ENCODE data around the gene SDK1. TPM values are rescaled to one million over a fixed set of nuclear protein-coding genes. Genes with fewer than 3 reads are reported as not detected.

SDK1 gene
- total RNA-seq, 2 experiments from 2014 or later: 0.19 to 0.36 TPM

- Histone ChIP-seq H3K27ac (ENCODE audit: low read depth, low read length, poor library complexity, severe bottlenecking) (no peak overlapping the region), H3K4me1 (ENCODE audit: insufficient read depth, low read length, poor library complexity, severe bottlenecking) (no peaks in the 10 kb centered on the region), H3K4me3 (ENCODE audit: low read depth, low read length, poor library complexity, severe bottlenecking) (no peak overlapping the region), H4K20me1 (ENCODE audit: insufficient read depth, low read length) (no peaks in the 10 kb centered on the region), H3K9me3 (ENCODE audit: low read length) (0 out of 2 replicates have a peak, but pooled peaks cover 4% of the 10 kb centered on the region), H3K36me3 (ENCODE audit: insufficient read depth, low read length) (no peaks in the 10 kb centered on the region), H3K79me2 (ENCODE audit: insufficient read depth, low read depth, low read length) (no peaks in the 10 kb centered on the region), H3K9me2 (ENCODE audit: insufficient read depth, low read length) (no peaks in the 10 kb centered on the region), H2AFZ (ENCODE audit: low read length) (no peak overlapping the region), H3K4me2 (ENCODE audit: low read length) (no peak overlapping the region)
- POLR2A ChIA-PET: no interaction called here
- DNase-seq (ENCODE audit: low spot score): no peak
- intact Hi-C loops (cut with micrococcal nuclease; ENCODE audit: unreplicated experiment): no loop called here
- BruUV-seq (replicated peaks): no TSS peak
- TF ChIP-seq CTCF (conservative IDR thresholded peaks at IDR 0.05; ENCODE audit: low read length) (no peak), EZH2phosphoT487 (IDR thresholded peaks at IDR 0.05; ENCODE audit: borderline replicate concordance, low read depth, low read length) (no peak)
- CTCF ChIA-PET (ENCODE audit: unreplicated experiment): no interaction called here
These were observed 945.5 kb downstream of the SDK1 start for GRCh38 chr7:4246536-4246935.

DNA sequence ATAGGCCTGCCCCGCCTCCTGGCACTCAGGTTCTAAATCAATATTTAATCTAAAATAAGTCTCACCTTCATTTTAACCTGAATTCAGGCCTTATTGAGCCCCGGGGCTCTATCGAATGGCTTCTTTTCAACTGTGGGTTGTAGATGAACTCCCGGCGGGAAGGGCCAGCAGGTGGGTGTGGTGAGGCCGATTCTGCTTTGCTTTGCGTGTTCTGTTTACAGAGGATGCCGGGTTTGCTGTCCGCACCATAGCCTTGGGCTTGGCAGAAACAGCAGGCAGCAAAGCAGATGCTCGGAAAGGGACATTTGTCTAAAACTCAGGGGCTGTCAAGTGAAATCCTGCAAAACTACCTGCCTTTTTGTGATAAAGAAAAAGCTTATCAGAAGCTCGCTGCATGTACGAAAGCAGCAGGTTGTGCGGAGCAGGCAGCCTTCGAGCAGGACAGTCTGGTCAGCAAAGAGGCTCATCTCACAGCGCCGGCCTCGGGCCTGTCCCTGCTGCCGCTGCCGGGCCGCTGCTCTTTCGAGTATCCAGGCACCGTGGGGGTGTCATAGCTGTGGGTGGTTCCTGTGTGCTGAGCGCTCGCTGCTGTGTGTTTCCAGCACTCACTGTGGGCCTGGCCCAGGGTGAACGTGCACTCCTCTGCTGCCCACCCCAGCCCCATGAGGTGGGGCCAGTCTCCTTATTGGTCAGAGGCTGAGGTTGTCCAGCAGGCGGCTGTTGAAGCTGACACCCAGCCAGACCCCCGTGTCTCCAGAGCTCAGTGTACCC lies 946.2 kb downstream of the SDK1 start:
- TF ChIP-seq CTCF (conservative IDR thresholded peaks at IDR 0.05; ENCODE audit: low read length): no peak
- TF ChIP-seq EZH2phosphoT487 (IDR thresholded peaks at IDR 0.05; ENCODE audit: borderline replicate concordance, low read depth, low read length): no peak
- H3K9me3 ChIP-seq (ENCODE audit: low read length): 0 out of 2 replicates have a peak, but pooled peaks cover 4% of the 10 kb centered on the region
- no peaks in the 10 kb centered on the region for H3K4me1 ChIP-seq (ENCODE audit: insufficient read depth, low read length, poor library complexity, severe bottlenecking)
- ChIA-PET CTCF (ENCODE audit: unreplicated experiment) (no interaction called here), POLR2A (no interaction called here)
- H3K4me3 ChIP-seq (ENCODE audit: low read depth, low read length, poor library complexity, severe bottlenecking): no peak overlapping the region
- intact Hi-C loops (cut with micrococcal nuclease; ENCODE audit: unreplicated experiment): no loop called here
- DNase-seq (ENCODE audit: low spot score): no peak
- no peaks in the 10 kb centered on the region for H3K9me2 ChIP-seq (ENCODE audit: insufficient read depth, low read length)
- no peak overlapping the region for H2AFZ ChIP-seq (ENCODE audit: low read length)
- H4K20me1 ChIP-seq (ENCODE audit: insufficient read depth, low read length): no peaks in the 10 kb centered on the region
- H3K79me2 ChIP-seq (ENCODE audit: insufficient read depth, low read depth, low read length): no peaks in the 10 kb centered on the region
- H3K27ac ChIP-seq (ENCODE audit: low read depth, low read length, poor library complexity, severe bottlenecking): no peak overlapping the region
- H3K4me2 ChIP-seq (ENCODE audit: low read length): no peak overlapping the region
- no TSS peak for BruUV-seq (replicated peaks)
- no peaks in the 10 kb centered on the region for H3K36me3 ChIP-seq (ENCODE audit: insufficient read depth, low read length)

- DNase-seq (ENCODE audit: low spot score): no peak
- POLR2A ChIA-PET: no interaction called here
These were observed 947.2 kb downstream of the SDK1 start for GRCh38 chr7:4248295-4248694.

More at GRCh38 chr7:4248295-4248694, 947.2 kb downstream of the SDK1 start:
- 0 out of 2 replicates have a peak, but pooled peaks cover 4% of the 10 kb centered on the region for H3K9me3 ChIP-seq (ENCODE audit: low read length)
- H3K27ac ChIP-seq (ENCODE audit: low read depth, low read length, poor library complexity, severe bottlenecking): no peak overlapping the region
- intact Hi-C loops (cut with micrococcal nuclease; ENCODE audit: unreplicated experiment): no loop called here
- H4K20me1 ChIP-seq (ENCODE audit: insufficient read depth, low read length): no peaks in the 10 kb centered on the region
- no peak overlapping the region for H3K4me3 ChIP-seq (ENCODE audit: low read depth, low read length, poor library complexity, severe bottlenecking)
- H3K9me2 ChIP-seq (ENCODE audit: insufficient read depth, low read length): no peaks in the 10 kb centered on the region
- H2AFZ ChIP-seq (ENCODE audit: low read length): no peak overlapping the region
- H3K4me1 ChIP-seq (ENCODE audit: insufficient read depth, low read length, poor library complexity, severe bottlenecking): no peaks in the 10 kb centered on the region
- H3K4me2 ChIP-seq (ENCODE audit: low read length): no peak overlapping the region
- no TSS peak for BruUV-seq (replicated peaks)
- no peaks in the 10 kb centered on the region for H3K79me2 ChIP-seq (ENCODE audit: insufficient read depth, low read depth, low read length)
- TF ChIP-seq CTCF (conservative IDR thresholded peaks at IDR 0.05; ENCODE audit: low read length) (no peak), EZH2phosphoT487 (IDR thresholded peaks at IDR 0.05; ENCODE audit: borderline replicate concordance, low read depth, low read length) (no peak)
- CTCF ChIA-PET (ENCODE audit: unreplicated experiment): no interaction called here
- H3K36me3 ChIP-seq (ENCODE audit: insufficient read depth, low read length): no peaks in the 10 kb centered on the region

Measured in OCI-LY7 (cell line).